K562 (cell line): ENCODE results near the gene MT1E.
"Not testable (repeated sequence)": the region's sequence is repeated elsewhere in the genome, so short reads cannot be mapped to it uniquely, and the experiment has no call there.

Source experiments
- C11orf30 ChIP-seq: fragments of 450-650 bp; IDR thresholded peaks from 2 replicates; pipeline ENCODE4 v1.6.1; 2016; ENCODE audit warnings: low read depth, mild to moderate bottlenecking
- CEBPB ChIP-seq: fragments of 450-650 bp; IDR thresholded peaks from 2 replicates; pipeline ENCODE4 v1.6.1; 2016; ENCODE audit warnings: missing genetic modification characterization, missing compliant biosample characterization
- FOSL1 ChIP-seq: fragments of 200-800 bp; sonication (Bioruptor generic); conservative IDR thresholded peaks from 2 replicates; pipeline ENCODE4 v1.6.1; 2016; ENCODE audit warnings: missing genetic modification characterization, missing compliant biosample characterization
- FOXK1 ChIP-seq: sonication (generic); formaldehyde crosslinking; IDR thresholded peaks from 2 replicates; pipeline ENCODE4 v1.8.0; 2022; ENCODE audit warnings: missing genetic modification reagents, mild to moderate bottlenecking, borderline replicate concordance
- HDAC2 ChIP-seq: fragments of 450-650 bp; IDR thresholded peaks from 2 replicates; pipeline ENCODE4 v1.6.1; 2016; ENCODE audit warnings: mild to moderate bottlenecking
- STAT5A ChIP-seq: IDR thresholded peaks from 2 replicates; pipeline ENCODE4 v1.6.1; 2012; ENCODE audit warnings: low read length, inconsistent platforms, borderline replicate concordance

DNA sequence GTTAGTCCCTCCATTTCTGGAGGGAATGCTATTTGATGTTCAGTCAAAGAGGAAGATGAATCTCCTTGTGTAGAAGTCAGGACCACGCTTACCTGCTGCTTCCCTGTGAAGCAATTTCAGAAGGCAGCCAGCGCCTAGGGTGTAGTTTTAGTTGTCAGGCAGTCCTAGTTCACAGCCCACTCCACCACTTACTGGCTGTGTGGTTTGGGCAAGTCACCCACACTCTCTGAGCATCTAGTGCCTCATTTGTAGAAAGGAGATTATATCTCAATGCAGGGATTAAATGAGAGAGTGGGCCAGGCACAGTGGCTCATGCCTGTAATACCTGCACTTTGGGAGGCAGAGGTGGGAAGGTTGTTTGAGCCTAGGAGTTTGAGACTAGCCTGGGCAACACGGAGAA lies 46.6 kb downstream of the MT1E start:
- TF ChIP-seq HDAC2; CEBPB (tag); STAT5A; FOSL1 (tag); C11orf30; FOXK1 (CRISPR knock-in tag): not testable (repeated sequence)
